ENCODE measurements around the gene UGCG.
"Not testable (repeated sequence)": the region's sequence is repeated elsewhere in the genome, so short reads cannot be mapped to it uniquely, and the experiment has no call there.

UGCG gene

DNA sequence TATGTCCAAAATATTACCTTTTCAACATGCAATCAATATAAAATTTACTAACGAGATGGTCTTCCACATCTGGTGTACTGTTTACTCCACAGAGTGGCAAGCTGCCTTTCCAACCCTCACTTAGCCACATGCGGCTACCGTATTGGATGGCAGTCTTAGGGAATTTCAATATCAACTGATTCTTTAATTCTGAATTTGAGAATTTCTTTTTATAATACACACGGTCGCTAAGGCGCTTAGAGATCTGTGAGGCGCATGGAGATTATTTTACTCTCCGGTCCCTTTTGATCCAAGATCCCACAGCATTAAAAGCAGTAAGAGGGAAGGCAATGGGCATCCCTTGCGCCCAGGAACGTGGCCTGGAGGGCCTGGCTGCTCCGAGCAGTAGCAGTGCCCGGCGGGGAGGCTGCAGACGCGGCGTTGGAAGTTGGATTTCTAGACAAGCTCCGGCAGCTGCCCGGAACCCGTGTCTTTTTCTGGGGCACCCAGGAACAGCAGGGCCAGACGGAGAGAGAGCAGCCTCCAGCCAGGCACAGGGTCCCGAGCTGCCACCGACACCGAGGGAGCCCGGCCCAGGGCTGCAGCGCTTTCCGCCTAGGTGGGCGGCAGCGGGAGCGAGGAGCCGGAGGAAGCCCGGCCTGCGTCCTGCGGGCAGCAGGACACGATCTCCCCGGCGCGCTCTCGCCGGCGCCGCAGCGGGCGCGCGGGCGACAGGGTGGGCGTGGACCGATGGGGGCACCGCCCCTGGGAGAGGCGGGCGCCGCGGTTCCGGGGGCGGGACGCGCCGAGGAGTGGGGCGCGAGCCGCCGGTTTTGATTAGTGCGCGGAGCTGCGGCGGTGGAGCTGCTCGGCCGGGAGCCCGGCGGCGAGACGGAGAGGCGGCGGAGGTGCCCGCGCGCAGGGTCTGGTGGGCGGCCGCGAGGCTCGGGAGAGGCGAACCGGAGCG lies at the start of gene UGCG:
UGCG (plus strand) TSS at position 819 of the 946 bp plus-strand sequence. CDS start 402 bp downstream, outside the sequence.
- DNase-seq: peak; percentile 80

DNA sequence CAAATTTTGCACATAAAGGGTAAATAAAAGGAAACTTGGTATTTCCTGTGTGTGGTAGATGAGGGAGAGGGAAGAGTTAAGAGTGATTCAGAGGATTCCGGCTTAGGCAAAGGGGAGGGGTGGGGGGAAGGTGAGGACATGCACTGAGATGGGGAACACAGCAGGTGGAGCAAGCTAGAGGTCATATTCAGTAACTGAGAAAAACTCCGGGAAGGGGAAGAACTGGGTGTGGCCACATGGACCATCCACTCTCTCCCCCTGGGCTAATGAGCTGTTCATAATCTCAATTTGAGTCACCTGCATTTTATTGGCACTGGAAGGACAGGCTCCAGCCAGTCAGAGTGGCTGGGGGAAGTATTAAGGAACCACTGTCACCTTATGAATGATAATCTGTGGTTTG lies 45.1 kb upstream of the UGCG start:
- DNase-seq: no peak

DNA sequence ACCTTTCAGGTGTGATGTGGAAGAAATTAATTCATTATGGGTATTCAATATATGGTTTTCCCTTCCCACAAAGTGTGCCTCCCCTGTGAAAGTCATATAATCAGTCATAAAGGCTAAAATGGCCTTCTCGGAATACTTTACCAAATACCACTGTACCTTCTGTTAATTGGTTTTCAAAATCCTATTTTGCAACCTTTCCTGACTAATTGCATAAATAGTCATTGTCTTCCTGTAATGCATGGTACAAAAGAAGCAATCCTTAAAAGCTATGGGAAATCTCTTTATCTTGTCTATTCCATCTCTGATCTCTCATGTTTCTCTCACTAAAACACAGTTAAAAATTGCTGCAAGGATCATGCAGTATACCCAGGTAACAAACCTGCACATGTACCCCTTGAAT lies 44.3 kb upstream of the UGCG start:
- no peak for DNase-seq

DNA sequence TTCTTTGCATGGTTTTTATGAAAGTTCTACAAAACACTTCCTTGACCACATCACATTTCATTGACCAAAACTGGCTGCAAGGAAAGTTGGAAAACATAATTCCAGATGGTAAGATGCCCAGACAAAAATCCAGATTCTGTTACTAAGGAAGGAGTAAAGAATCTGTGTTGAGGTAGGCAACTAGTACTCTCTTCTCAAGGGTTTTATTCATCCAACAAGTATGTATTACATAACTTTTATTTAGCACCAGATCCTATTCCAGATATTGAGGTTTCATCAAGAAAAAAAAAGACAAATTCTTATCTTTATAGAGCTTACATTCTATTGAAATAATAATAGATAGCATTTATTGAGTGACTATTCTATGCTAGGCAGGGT lies 43.2 kb upstream of the UGCG start:
- DNase-seq: no peak

DNA sequence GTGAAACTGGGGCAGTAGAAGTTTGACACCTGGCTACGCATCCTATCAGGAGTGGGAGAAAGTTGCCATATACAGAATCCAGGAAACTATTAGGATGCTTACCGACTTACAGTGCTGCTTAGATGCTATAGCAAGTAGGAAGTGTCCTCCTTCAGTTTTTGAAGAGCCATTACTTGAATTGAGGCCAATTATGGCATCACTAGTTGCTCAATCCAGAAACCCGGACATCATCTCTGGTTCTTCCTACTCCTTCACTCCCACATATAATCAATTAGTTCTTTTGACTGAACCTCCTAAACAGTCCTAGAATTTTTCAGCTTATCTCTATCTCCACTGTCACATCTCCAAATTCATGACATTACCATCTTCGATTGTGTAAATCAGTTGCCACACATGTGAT lies 41.8 kb upstream of the UGCG start:
- DNase-seq: no peak

DNA sequence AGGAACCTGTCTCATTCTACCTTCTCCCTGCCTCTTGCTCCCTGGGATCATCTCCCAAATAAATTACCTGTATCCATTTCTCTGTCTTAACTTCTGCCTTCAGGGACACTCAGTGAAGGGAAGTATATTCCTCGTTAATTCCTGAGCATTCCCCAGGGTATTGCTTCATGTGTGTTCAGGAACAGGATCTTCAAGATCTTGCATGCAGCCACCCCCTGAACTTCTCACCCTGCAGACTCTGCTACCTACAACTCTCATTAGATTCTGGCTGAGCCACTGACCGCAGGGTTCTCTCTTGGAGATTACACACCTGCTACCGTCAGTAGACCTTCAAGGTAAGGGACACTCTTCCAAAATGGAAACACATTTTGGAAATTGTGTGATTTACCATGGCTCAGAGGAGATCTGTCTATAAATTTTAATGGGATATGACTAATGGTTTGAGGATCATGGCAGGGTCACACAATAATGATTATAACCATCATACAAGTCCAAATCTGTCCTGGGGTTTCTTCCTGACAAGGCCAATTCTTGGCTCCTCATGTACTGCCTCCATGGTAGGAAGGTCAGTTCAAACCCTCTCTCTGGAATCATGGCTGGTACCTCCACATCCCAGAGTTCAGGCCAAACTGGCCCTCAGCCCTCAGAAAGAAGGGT lies 38.9 kb upstream of the UGCG start:
- no peak for DNase-seq

DNA sequence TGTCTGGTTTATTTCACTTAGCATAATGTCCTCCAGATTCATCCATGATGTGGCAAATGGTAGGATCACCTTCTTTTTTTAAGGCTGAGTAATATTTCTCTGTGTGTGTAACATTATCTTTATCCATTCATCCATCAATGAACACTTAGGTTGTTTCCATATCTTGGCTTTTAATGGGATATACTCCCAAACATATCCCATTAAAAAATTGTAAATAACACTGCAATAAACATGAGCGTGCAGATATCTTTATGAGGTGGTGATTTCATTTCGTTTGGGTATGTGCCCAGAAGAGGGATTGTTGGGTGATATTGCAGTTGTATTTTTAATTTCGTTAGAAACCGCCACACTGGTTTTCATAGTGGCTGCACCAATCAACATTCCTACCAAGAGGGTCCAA lies 36.2 kb upstream of the UGCG start:
- DNase-seq: no peak

DNA sequence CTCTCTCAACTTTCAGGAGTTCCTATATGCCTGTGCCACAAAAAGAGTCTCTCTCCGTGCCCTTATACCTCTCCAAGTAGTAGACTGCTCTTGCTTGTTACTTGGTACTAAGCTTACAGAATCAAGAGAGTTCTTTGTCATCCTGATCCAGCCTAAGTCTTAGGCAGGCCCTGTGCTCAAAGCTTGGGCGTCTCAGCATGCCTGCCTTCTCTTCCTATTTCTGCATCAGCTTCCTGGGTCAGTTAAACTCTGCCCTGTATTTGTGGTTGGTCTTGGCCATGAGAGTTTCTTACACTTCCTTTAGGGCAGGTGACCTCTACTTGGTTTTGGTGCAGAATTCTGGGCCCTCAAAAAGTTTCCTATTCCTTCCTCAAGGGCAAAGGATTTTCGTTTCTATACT lies 33.0 kb upstream of the UGCG start:
- DNase-seq: no peak

DNA sequence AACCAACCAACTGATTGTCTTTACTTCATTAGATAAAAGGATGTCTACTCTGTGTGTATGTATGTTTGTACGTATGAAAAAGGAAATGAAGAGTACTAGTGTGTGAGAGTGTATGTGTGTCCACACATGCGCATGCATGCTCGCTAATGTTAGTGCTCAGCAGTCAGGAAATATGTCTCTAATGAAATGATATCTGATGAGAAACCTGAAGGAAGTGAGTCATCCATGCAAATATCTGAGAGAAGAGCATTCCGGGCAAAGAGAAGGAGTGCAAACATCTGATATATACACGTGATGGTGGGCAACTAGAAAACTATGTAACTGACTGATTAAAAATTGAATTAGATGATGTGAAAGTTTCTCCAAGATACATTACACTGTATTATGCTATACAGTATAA lies 29.6 kb upstream of the UGCG start:
- DNase-seq: no peak

DNA sequence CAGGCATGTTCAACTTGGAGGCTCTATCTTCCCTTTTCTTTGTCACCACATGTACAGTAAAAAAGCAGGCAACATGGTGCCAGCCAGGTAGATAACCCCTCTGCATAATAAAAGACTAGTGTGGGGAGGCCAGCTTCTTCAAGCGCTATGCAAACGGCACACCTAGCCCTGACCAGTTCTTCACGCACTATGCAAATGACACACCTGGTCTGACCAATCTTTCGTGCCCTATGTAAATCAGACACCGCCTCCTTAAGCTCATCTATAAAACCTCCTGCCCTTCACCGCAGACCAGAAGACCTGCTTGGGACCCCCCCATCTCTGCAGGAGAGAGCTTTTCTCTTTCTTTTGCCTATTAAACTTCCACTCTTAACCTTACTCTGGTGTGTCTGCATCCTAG lies 28.1 kb upstream of the UGCG start:
- no peak for DNase-seq

DNA sequence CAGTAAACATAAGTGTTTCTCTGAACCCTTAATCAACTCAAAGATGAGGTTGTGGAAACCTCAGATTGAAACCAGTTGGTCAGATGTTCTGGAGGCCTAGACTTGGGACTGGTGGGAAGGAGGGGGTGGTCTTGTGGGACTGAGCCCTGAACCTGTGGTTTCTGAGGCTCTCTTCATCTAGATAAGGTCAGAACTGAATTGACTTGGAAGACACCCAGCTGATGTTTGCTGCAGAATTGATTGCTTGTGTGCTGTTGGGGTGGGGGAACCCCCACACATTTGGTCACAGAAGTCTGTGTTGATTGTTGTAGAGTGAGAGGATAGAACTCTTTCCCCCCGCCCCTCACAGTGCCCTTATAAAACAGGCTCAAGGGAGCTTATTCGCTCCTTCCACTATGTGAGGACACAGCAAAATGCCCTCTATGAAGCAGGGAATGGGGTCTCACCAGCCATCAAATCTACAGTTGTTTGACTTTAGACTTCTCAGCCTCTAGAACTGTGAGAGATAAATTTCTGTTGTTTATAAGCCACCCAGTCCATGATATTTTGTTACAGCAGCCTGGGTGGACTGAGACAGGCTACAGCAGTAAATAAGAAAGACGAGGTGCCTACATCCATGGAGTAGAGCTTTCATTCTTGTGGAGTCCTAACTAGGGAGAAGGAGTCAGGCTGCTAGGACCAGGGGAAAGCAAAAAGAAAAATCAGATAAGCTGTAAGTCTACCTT lies 25.7 kb upstream of the UGCG start:
- no peak for DNase-seq

DNA sequence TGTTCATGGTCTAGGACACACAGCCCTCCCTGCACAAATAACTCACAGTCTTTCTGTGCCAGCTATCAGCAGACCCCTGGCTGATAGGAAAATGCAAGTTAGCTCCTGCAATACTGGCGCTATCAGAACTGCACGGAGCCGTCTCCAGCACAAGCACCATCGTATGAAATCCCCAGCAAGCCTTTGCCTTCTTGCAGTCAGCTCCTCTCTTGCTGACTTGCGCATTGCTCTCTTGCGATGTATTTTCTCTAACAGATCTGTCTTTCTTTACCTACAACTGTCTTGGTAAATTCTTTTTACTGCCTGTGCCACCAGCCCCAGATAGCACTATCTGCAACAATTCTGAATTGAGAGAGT lies 25.1 kb upstream of the UGCG start:
- no peak for DNase-seq

DNA sequence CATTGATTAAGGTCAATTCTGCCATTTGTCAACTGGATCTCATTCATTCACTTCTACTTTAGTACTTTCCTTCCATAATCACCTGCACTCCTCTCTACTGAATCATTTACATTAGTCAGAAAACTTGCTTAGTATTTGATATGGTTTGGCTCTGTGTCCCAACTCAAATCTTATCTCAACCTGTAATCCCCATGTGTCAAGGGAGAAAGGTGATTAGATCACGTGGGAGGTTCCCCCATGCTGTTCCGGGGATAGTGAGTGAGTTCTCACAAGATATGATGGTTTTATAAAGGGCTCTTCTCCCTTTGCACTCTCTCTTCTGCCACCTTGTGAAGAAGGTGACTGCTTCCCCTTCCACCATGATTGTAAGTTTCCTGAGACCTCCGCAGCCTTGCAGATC lies 23.7 kb upstream of the UGCG start:
- DNase-seq: no peak

DNA sequence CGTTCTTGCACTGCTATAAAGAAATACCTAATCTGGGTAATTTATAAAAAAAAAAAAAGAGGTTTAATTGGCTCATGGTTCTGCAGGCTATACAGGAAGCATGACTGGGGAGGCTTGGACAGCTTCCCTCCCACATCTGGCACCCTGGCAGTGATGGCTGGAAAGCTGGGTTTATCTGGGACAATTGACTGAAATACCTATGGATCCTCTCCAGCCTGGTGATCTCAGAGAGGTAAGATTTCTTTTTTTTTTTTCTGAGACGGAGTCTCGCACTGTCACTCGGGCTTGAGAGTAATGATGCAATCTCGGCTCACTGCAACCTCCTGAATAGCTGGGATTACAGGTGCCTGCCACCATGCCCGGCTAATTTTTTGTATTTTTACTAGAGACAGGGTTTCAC lies 22.7 kb upstream of the UGCG start:
- no peak for DNase-seq

DNA sequence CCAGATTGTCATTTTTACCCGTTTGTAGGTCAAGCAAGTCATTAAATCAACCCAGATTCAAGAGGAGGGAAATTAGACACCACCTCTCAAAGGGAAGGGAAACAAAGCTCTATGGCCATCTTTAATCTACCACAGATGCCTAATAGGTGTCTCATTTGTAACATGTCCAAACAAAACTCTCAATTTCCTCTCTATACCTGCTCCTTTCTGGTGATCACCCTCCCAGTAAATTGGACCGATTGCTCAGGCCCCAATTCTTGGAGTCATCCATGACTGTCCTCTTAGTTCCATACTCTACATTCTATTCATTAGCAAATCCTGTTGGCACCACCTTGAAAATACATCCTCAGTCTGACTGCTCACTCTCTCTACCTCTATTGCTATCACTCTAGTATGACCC lies 22.1 kb upstream of the UGCG start:
- no peak for DNase-seq

DNA sequence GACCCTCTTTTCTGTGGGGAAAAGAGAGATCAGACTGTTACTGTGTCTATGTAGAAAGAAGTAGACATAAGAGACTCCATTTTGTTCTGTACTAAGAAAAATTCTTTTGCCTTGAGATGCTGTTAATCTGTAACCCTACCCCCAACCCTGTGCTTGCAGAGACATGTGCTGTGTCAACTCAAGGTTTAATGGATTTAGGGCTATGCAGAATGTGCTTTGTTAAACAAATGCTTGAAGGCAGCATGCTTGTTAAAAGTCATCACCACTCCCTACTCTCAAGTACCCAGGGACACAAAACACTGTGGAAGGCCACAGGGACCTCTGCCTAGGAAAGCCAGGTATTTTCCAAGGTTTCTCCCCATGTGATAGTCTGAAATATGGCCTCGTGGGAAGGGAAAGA lies 21.3 kb upstream of the UGCG start:
- not testable (repeated sequence) for DNase-seq

DNA sequence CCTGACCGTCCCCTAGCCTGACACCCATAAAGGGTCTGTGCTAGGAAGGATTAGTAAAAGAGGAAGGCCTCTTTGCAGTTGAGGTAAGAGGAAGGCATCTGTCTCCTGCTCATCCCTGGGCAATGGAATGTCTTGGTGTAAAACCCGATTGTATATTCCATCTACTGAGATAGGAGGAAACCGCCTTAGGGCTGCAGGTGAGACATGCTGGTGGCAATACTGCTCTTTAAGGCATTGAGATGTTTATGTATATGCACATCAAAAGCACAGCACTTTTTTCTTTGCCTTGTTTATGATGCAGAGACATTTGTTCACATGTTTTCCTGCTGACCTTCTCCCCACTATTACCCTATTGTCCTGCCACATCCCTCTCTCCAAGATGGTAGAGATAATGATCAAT lies 20.9 kb upstream of the UGCG start:
- not testable (repeated sequence) for DNase-seq

DNA sequence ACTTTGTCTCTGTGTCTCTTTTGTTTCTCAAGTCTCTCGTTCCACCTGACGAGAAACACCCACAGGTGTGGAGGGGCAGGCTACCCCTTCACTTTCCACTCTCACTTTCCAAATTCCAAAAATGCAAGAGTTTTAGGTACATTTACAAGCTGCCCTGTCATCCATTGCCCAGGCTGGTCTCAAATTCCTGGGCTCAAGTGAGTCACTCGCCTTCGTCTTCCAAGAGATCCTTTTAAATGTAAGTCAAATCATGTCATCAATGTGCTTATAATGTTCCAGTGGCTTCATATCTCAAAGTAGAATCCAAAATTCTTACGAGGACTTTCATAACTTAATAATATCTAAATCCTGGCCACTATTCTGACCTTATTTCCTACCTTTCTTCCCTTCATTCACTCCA lies 20.4 kb upstream of the UGCG start:
- DNase-seq: no peak

DNA sequence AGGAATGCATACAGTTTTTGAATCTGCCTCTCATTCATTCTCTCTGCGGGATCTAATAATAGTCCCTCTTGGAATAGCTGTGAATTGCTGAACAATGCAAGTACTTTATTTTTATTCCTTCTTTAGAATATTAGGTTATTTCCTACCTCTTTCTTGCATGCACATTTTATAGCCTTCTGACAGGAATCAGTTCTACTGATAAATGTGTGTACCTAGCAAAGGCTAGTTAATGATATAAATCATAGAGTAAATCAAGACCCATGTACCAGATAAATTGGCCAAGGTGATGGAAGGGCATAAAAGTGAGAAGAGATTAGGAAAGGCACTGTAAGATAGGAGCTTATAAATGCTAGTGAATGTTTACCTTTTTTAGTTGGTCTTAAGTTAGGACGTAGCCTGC lies 19.2 kb upstream of the UGCG start:
- no peak for DNase-seq

DNA sequence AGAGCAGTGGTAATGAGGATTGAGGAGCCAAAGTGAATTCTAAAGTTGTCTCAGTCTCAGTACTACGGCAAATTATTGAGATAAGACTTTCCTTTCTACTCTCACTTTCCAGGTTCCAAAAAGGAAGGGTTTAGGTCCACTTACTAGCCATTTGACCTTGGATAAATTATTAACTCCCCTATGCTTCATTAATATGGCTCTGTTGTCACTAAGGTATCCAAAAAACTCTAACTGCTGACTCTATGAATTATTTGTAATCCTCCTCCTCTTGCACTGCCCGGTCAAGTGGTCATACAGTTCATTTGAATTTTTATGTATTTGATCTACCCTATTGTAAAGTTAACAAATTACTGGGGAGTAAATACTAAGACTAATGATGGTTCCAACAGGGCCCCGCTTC lies 17.7 kb upstream of the UGCG start:
- no peak for DNase-seq

DNA sequence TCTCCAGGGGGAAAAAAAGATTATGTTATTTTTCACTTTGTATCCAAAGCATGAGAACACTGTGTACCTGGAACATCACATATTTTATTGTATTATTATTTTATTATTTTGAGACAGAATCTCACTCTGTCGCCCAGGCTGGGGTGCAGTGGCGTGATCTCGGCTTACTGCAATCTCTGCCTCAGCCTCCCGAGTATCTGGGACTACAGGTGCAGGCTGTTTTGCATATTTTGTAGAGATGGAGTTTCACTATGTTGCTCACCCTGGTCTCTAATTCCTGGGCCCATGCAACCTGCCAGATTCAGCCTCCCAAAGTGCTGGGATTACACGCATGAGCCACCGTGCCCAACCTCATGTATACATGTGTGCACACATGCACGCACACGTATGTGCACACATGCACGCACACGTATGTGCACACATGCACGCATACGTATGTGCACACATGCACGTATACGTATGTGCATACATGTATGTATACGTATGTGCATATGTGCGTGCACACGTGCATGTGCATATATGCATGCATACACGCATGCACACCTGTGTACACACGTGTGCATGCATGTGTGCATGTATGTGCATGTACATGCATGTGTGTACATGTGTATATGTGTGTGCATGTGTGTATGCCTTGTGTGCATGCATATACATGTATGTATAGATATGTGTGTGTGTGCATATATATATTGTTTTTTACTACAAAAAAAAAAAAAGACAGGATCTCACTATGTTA lies 9.5 kb upstream of the UGCG start:
- DNase-seq: no peak

DNA sequence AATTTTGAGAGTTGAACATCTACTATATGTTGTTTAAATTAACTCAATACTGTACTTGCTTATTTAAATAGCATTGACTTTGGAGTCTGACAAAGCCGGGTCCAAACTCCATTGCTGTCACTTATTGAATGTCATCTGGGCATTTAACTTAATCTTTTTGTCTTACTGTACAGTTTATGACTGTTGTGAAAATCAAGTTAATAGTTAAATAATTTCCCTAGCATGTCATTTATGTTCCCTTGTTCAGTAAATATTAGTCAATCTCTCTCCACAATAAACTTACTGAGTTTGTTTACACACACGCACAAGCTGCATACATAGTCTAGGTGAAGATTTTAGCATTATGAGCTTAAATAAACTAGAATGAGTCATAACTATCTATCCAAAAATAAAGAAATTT lies 6.3 kb upstream of the UGCG start:
- no peak for DNase-seq

DNA sequence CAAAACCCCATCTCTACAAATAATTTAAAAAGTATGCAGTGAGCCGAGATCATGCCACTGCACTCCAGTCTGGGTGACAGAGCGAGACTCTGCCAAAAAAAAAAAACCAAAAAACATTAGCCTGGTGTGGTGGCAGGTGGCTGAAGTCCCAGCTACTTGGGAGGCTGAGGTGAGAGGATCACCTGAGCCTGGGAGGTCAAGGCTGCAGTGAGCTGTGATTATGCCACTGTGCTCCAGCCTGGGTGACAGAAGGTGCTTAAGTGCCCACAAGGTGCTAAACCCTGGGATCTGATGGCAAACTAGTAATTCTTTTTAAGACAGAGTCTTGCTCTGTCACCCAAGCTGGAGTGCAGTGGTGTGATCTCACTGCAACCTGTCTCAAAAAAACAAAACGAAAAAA lies 5.7 kb upstream of the UGCG start:
- DNase-seq: not testable (repeated sequence)
